HG03025 (cell line): ENCODE results near the gene ALS2CL.

Source experiments
- ATAC-seq: cut with Tn5 transposase; IDR thresholded peaks from one replicate; pipeline ENCODE4 v1.9.1; 2021; ENCODE audit warnings: mild to moderate bottlenecking, moderate library complexity; ENCODE audit not compliant: unreplicated experiment, low FRiP score

The ALS2CL gene

GRCh38 chr3:46667061-46667621, 26.3 kb downstream of the ALS2CL start:
- no peak for ATAC-seq

- no peak for ATAC-seq
These were observed 27.0 kb downstream of the ALS2CL start for GRCh38 chr3:46666453-46666845.

GRCh38 chr3:46665763-46666452, 27.6 kb downstream of the ALS2CL start:
- ATAC-seq = no peak

GRCh38 chr3:46664971-46665762, 28.3 kb downstream of the ALS2CL start:
- no peak for ATAC-seq

GRCh38 chr3:46664188-46664970, 29.1 kb downstream of the ALS2CL start:
- ATAC-seq = no peak

GRCh38 chr3:46663591-46664135, 29.8 kb downstream of the ALS2CL start:
- ATAC-seq = no peak

- ATAC-seq = no peak
These were observed 30.5 kb downstream of the ALS2CL start for GRCh38 chr3:46662771-46663551.

GRCh38 chr3:46661776-46662766, 31.4 kb downstream of the ALS2CL start:
- no peak for ATAC-seq

- ATAC-seq = no peak
These were observed 32.6 kb downstream of the ALS2CL start for GRCh38 chr3:46660543-46661523.

GRCh38 chr3:46660003-46660402, 33.5 kb downstream of the ALS2CL start:
- no peak for ATAC-seq

- no peak for ATAC-seq
These were observed 34.2 kb downstream of the ALS2CL start for GRCh38 chr3:46659285-46659684.

GRCh38 chr3:46656778-46657556, 36.5 kb downstream of the ALS2CL start:
- no peak for ATAC-seq

GRCh38 chr3:46655271-46655670, 38.2 kb downstream of the ALS2CL start:
- ATAC-seq = no peak

GRCh38 chr3:46651084-46651483, 42.4 kb downstream of the ALS2CL start:
- ATAC-seq = no peak

- ATAC-seq = no peak
These were observed 44.0 kb downstream of the ALS2CL start for GRCh38 chr3:46649436-46649835.

GRCh38 chr3:46648096-46648495, 45.4 kb downstream of the ALS2CL start:
- no peak for ATAC-seq

GRCh38 chr3:46646700-46647099, 46.8 kb downstream of the ALS2CL start:
- no peak for ATAC-seq
